ENCODE data around the gene OASL.
"Not testable (repeated sequence)": the region's sequence is repeated elsewhere in the genome, so short reads cannot be mapped to it uniquely, and the experiment has no call there.

Gene OASL

GRCh38 chr12:121038861-121039668 lies at the start of gene OASL:
Gene OASL, minus strand, starts transcription at chr12:121039246. Its CDS starts 275 bp downstream, at chr12:121038971.
- peak; percentile 34 to 60 for DNase-seq (ENCODE audit: low read depth in 2 of 2)

- DNase-seq (ENCODE audit: low read depth in 2 of 2) = no peak
These were observed 49.1 kb upstream of the OASL start for GRCh38 chr12:121088195-121088585.

- no peak for DNase-seq (ENCODE audit: low read depth in 2 of 2)
These were observed 48.6 kb upstream of the OASL start for GRCh38 chr12:121087467-121088194.

- DNase-seq (ENCODE audit: low read depth in 2 of 2) = no peak
These were observed 47.8 kb upstream of the OASL start for GRCh38 chr12:121086781-121087295.

- DNase-seq (ENCODE audit: low read depth in 2 of 2) = no peak
These were observed 46.7 kb upstream of the OASL start for GRCh38 chr12:121085506-121086353.

- no peak for DNase-seq (ENCODE audit: low read depth in 2 of 2)
These were observed 46.0 kb upstream of the OASL start for GRCh38 chr12:121085069-121085468.

- DNase-seq (ENCODE audit: low read depth in 2 of 2) = no peak
These were observed 45.2 kb upstream of the OASL start for GRCh38 chr12:121084229-121084628.

GRCh38 chr12:121080909-121081308 lies 41.9 kb upstream of the OASL start:
- DNase-seq (ENCODE audit: low read depth in 2 of 2) = no peak

- no peak for DNase-seq (ENCODE audit: low read depth in 2 of 2)
These were observed 40.8 kb upstream of the OASL start for GRCh38 chr12:121079736-121080272.

- DNase-seq (ENCODE audit: low read depth in 2 of 2) = not testable (repeated sequence)
These were observed 38.4 kb upstream of the OASL start for GRCh38 chr12:121077440-121077839.

GRCh38 chr12:121075911-121076310 lies 36.9 kb upstream of the OASL start:
- DNase-seq (ENCODE audit: low read depth in 2 of 2) = not testable (repeated sequence)

- DNase-seq (ENCODE audit: low read depth in 2 of 2) = no peak
These were observed 33.1 kb upstream of the OASL start for GRCh38 chr12:121072147-121072546.

GRCh38 chr12:121069206-121069605 lies 30.2 kb upstream of the OASL start:
- no peak for DNase-seq (ENCODE audit: low read depth in 2 of 2)

GRCh38 chr12:121065345-121065744 lies 26.3 kb upstream of the OASL start:
- DNase-seq (ENCODE audit: low read depth in 2 of 2) = no peak

- not testable (repeated sequence) for DNase-seq (ENCODE audit: low read depth in 2 of 2)
These were observed 25.5 kb upstream of the OASL start for GRCh38 chr12:121064586-121064985.

GRCh38 chr12:121064116-121064515 lies 25.1 kb upstream of the OASL start:
- DNase-seq (ENCODE audit: low read depth in 2 of 2) = no peak

GRCh38 chr12:121062391-121063045 lies 23.5 kb upstream of the OASL start:
- no peak for DNase-seq (ENCODE audit: low read depth in 2 of 2)

- DNase-seq (ENCODE audit: low read depth in 2 of 2) = no peak
These were observed 22.8 kb upstream of the OASL start for GRCh38 chr12:121061831-121062230.

GRCh38 chr12:121060149-121061001 lies 21.3 kb upstream of the OASL start:
- DNase-seq (ENCODE audit: low read depth in 2 of 2) = peak in 1 of 2 donors; percentile 42

Data from stimulated activated CD8-positive, alpha-beta memory T cell treated with anti-CD3 and anti-CD28 coated beads, Interleukin-2, amount 100 ng/mL, for 1 hour (primary cell).